ENCODE measurements around the gene PADI1. TPM values are rescaled to one million over a fixed set of nuclear protein-coding genes. Genes with fewer than 3 reads are reported as not detected.

Gene PADI1
- total and polyA plus RNA-seq, 8 donors: 0.37 to 98.2 TPM; not detected in 6

DNA sequence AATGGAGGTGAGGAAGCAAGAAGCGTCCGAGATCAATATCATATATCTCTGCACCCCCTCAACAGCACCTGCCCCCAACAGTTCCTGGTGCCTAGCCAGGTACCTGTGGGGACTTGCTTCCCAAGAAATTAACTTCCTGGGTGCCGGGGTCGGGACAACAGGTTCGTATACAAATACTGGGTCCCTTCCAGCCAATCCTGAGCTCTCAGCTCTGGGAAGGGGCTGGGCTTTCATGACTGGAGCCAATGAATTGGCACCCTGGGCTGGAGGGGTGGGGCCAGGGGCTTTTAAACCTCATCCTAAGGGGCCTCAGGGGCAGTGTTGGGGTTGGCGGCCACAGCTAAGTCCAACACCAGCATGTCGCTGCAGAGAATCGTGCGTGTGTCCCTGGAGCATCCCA, 43.9 kb downstream of the PADI1 start, which contains the start of gene PADI3:
Gene PADI3 (plus strand): TSS at position 318 of the 400 bp plus-strand sequence. CDS start 40 bp downstream, at position 358.
- Histone ChIP-seq H3K4me1 (no peaks in the 10 kb centered on the region), H3K27me3 (peaks cover 0 to 36% (median 14%) of the 10 kb centered on the region in 3 donors), H3K4me3 (no peak within 1 kb of the TSS), H3K9me3 (no peaks in the 10 kb centered on the region), H3K36me3 (no peaks in the 10 kb centered on the region), H3K27ac (no peak within 1 kb of the TSS)
- TF ChIP-seq, protein P1, sequence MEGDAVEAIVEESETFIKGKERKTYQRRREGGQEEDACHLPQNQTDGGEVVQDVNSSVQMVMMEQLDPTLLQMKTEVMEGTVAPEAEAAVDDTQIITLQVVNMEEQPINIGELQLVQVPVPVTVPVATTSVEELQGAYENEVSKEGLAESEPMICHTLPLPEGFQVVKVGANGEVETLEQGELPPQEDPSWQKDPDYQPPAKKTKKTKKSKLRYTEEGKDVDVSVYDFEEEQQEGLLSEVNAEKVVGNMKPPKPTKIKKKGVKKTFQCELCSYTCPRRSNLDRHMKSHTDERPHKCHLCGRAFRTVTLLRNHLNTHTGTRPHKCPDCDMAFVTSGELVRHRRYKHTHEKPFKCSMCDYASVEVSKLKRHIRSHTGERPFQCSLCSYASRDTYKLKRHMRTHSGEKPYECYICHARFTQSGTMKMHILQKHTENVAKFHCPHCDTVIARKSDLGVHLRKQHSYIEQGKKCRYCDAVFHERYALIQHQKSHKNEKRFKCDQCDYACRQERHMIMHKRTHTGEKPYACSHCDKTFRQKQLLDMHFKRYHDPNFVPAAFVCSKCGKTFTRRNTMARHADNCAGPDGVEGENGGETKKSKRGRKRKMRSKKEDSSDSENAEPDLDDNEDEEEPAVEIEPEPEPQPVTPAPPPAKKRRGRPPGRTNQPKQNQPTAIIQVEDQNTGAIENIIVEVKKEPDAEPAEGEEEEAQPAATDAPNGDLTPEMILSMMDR (IDR thresholded peaks at IDR 0.05): no peak
- TF ChIP-seq POLR2A (IDR thresholded peaks at IDR 0.05) (no peak), POLR2AphosphoS5 (IDR thresholded peaks at IDR 0.05) (no peak), EP300 (IDR thresholded peaks at IDR 0.05) (no peak)
- intact Hi-C loops (cut with DNase I; ENCODE audit: low total_unique reads): no loop called here
- DNase-seq: no peak
- WGBS, 5 donors: 50 to 74% (median 66%) methylated on average over 9 of the region's 9 CpGs

DNA sequence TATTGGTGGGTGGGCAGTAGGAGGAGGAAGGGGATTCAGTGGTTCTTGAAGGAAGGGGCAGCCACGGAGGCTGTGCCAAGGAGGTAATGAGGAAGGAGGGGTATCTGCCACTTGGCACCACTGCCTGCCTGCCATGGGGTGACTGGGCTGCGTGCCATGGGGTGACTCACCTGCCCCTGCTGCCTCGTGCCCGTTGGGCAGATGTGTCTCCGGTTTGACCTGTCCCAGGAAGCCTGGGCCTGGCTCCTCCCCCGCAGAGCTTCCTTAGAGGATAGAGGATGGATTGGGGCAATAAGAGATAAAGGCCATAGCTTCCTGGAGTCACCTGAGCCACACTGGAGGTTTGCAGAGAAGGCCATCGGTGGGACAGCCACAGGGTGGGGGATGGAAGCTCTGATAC, 45.7 kb downstream of the PADI1 start:
- H3K27ac ChIP-seq: no peak overlapping the region
- no peak for DNase-seq
- no peaks in the 10 kb centered on the region for H3K9me3 ChIP-seq
- peaks cover 0 to 53% (median 14%) of the 10 kb centered on the region in 3 donors for H3K27me3 ChIP-seq
- intact Hi-C loops (cut with DNase I; ENCODE audit: low total_unique reads): no loop called here
- TF ChIP-seq, protein P1 (IDR thresholded peaks at IDR 0.05): no peak
- TF ChIP-seq POLR2AphosphoS5 (IDR thresholded peaks at IDR 0.05) (no peak), EP300 (IDR thresholded peaks at IDR 0.05) (no peak), POLR2A (IDR thresholded peaks at IDR 0.05) (no peak)
- H3K4me1 ChIP-seq: no peaks in the 10 kb centered on the region
- WGBS, 5 donors: 30 to 45% (median 40%) methylated on average over 7 of the region's 7 CpGs
- H3K36me3 ChIP-seq: no peaks in the 10 kb centered on the region
- H3K4me3 ChIP-seq: no peak overlapping the region

DNA sequence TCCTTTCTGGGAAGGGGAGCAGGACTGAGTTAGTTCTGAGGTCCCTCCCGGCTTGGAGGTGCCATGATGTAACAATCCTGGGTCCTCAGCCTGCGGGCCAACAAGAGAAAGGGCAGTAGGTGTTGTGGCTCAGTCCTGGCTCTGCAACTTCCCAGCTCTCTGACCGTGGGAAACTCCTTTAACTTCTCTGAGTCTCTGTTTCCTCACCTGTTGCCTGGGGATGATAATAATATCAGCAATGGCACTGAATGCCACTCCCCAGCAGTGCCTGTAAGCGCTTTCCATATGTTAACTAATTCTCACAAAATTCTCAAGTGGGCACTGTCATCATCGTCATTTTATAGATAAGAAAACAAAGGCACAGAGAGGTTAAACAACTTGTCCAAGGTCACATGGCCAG, 46.3 kb downstream of the PADI1 start:
- no peaks in the 10 kb centered on the region for H3K9me3 ChIP-seq
- H3K4me3 ChIP-seq: no peak overlapping the region
- DNase-seq: no peak
- no peak overlapping the region for H3K27ac ChIP-seq
- peaks cover 0 to 58% (median 14%) of the 10 kb centered on the region in 3 donors for H3K27me3 ChIP-seq
- H3K36me3 ChIP-seq: no peaks in the 10 kb centered on the region
- no peaks in the 10 kb centered on the region for H3K4me1 ChIP-seq
- intact Hi-C loops (cut with DNase I; ENCODE audit: low total_unique reads): no loop called here
- WGBS, 5 donors: 57 to 70% (median 61%) methylated on average over 5 of the region's 5 CpGs
- TF ChIP-seq POLR2A (IDR thresholded peaks at IDR 0.05): no peak
- TF ChIP-seq, protein P1 (IDR thresholded peaks at IDR 0.05): no peak
- no peak for TF ChIP-seq POLR2AphosphoS5 (IDR thresholded peaks at IDR 0.05)
- TF ChIP-seq EP300 (IDR thresholded peaks at IDR 0.05): no peak

DNA sequence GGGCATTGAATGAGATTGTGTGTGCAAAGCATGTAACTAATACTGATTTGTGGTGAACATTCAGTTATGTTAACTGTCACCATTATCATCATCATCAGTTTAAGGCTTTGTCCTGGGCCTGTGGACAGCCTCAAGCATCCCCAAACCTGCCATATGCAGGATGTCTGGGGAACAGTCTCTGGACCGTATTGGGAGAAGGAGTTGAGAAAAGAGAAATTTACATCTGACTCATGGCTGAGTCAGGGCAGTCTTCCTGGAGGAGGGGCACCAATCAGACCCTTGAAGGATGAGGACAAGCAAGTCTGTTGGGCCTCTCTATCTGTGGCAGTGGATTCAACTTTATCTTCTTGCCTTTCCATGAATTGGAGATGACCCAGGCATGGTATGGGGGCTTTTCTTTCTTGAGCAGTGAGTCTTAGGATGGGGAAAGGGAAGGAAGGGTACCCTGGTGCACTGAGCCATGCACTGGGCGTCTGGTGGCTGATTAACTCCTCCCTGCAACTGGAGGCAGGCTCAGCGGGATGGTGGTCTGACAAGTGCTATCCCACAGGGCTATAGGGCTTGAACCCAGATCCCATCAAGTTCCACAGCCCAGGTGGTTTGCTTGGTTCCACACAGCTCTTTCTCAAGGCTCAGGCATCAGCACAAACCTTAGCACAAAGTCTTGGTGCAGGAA, 46.9 kb downstream of the PADI1 start:
- Histone ChIP-seq H3K27ac (no peak overlapping the region), H3K36me3 (no peaks in the 10 kb centered on the region), H3K9me3 (no peaks in the 10 kb centered on the region), H3K4me3 (no peak overlapping the region), H3K27me3 (peaks cover 0 to 62% (median 14%) of the 10 kb centered on the region in 3 donors), H3K4me1 (no peaks in the 10 kb centered on the region)
- 49 to 63% (median 55%) methylated on average over 3 of the region's 3 CpGs for WGBS, 5 donors
- no peak for TF ChIP-seq EP300 (IDR thresholded peaks at IDR 0.05)
- TF ChIP-seq, protein P1 (IDR thresholded peaks at IDR 0.05): no peak
- no peak for TF ChIP-seq POLR2A (IDR thresholded peaks at IDR 0.05)
- TF ChIP-seq POLR2AphosphoS5 (IDR thresholded peaks at IDR 0.05): no peak
- no peak for DNase-seq
- intact Hi-C loops (cut with DNase I; ENCODE audit: low total_unique reads): no loop called here
